AG08396 (cell line): ENCODE data around the gene PDE6B.

Source experiments
- DNase-seq: peaks from one replicate; pipeline ENCODE4 v3.0.0; 2012; ENCODE audit warnings: low spot score, mixed read lengths

PDE6B gene

GRCh38 chr4:600850-601515 is 24.4 kb upstream of the PDE6B start:
- no peak for DNase-seq

GRCh38 chr4:601612-602558 is 23.5 kb upstream of the PDE6B start:
- no peak for DNase-seq

GRCh38 chr4:602559-602942 is 22.8 kb upstream of the PDE6B start:
- DNase-seq = no peak

- no peak for DNase-seq
Observed at GRCh38 chr4:604131-604530, 21.2 kb upstream of the PDE6B start.

- DNase-seq = no peak
Observed at GRCh38 chr4:605702-606425, 19.5 kb upstream of the PDE6B start.

GRCh38 chr4:608236-608635 is 17.1 kb upstream of the PDE6B start:
- DNase-seq = no peak

GRCh38 chr4:609400-610050 is 15.8 kb upstream of the PDE6B start:
- DNase-seq = no peak

GRCh38 chr4:610411-611261 is 14.7 kb upstream of the PDE6B start:
- no peak for DNase-seq

GRCh38 chr4:612052-612748 is 13.2 kb upstream of the PDE6B start:
- no peak for DNase-seq

GRCh38 chr4:612749-613125 is 12.6 kb upstream of the PDE6B start:
- DNase-seq = no peak

GRCh38 chr4:613126-613525 is 12.2 kb upstream of the PDE6B start:
- no peak for DNase-seq

GRCh38 chr4:616091-616490 is 9.3 kb upstream of the PDE6B start:
- no peak for DNase-seq

- no peak for DNase-seq
Observed at GRCh38 chr4:616911-617643, 8.3 kb upstream of the PDE6B start.

GRCh38 chr4:617644-618641 is 7.4 kb upstream of the PDE6B start:
- no peak for DNase-seq

GRCh38 chr4:620201-620600 is 5.2 kb upstream of the PDE6B start:
- DNase-seq = no peak

GRCh38 chr4:620851-621261 is 4.5 kb upstream of the PDE6B start:
- DNase-seq = no peak

- no peak for DNase-seq
Observed at GRCh38 chr4:621296-622070, 3.9 kb upstream of the PDE6B start.
